Colonic mucosa (tissue), 4 donors: ENCODE results near the gene IFITM1. TPM values are rescaled to one million over a fixed set of nuclear protein-coding genes. Genes with fewer than 3 reads are reported as not detected.

Experiments
- DNase-seq: peaks from one replicate; pipeline ENCODE4 v3.0.0-alpha.2; 2020
- H3K27ac ChIP-seq: fragments of 200-600 bp; one replicate; pipeline ENCODE4 v1.8.0; 2021
- H3K27me3 ChIP-seq: fragments of 200-600 bp; one replicate; pipeline ENCODE4 v1.8.0; 2021
- H3K36me3 ChIP-seq: fragments of 200-600 bp; one replicate; pipeline ENCODE4 v1.8.0; 2021
- H3K4me1 ChIP-seq: fragments of 200-600 bp; one replicate; pipeline ENCODE4 v1.8.0; 2021; ENCODE audit warnings: mild to moderate bottlenecking
- H3K4me3 ChIP-seq: fragments of 200-600 bp; one replicate; pipeline ENCODE4 v1.8.0; 2021
- H3K9ac ChIP-seq, 2 donors: one replicate each; pipeline ENCODE4 v1.7.0; 2013; ENCODE audit warnings: control low read depth in 2 of 2, low read depth in 2 of 2, low read length in 2 of 2
- H3K9me3 ChIP-seq: fragments of 200-600 bp; one replicate; pipeline ENCODE4 v1.8.0; 2021
- CTCF ChIP-seq: fragments of 200-600 bp; IDR thresholded peaks from one replicate; pipeline ENCODE4 v1.8.0; 2022; ENCODE audit warnings: antibody characterized with exemption, mild to moderate bottlenecking
- intact Hi-C: fragments of 100-400 bp; cut with DNase I; formaldehyde crosslinking; loops from one replicate; pipeline ENCODE4 v1.14.1; 2022
- total RNA-seq, 2 donors: library from RNA; stranded (reverse); fragmentation: NEBNext Ultra II Directional in 1 of 2; extraction: Animal tissue kit (Norgen Biotek cat#: 25700) in 1 of 2; gene quantifications; one replicate each; pipeline ENCODE4 v1.2.1, GENCODE V29; 2021
- donor health status: healthy.
- donor health status: DM: no; HTN: no; CAD: no.
- donor health status: DM: no; HTN: no; CAD: no.

The IFITM1 gene
- total RNA-seq, 2 donors from 2014 or later, result 63.3 to 101 TPM

GRCh38 chr11:334264-334994 lies 20.6 kb downstream of the IFITM1 start:
- no peak for DNase-seq
- Histone ChIP-seq H3K36me3 (no peaks in the 10 kb centered on the region), H3K9me3 (no peaks in the 10 kb centered on the region), H3K9ac (no peak overlapping the region), H3K27me3 (no peaks in the 10 kb centered on the region), H3K4me1 (peaks cover 6% of the 10 kb centered on the region), H3K27ac (no peak overlapping the region), H3K4me3 (no peak overlapping the region)
- TF ChIP-seq CTCF, result no peak
- intact Hi-C loops, result no loop called here

- no peaks in the 10 kb centered on the region for H3K36me3 ChIP-seq
- H3K9me3 ChIP-seq, result no peaks in the 10 kb centered on the region
- H3K27ac ChIP-seq, result peak overlapping the region; percentile 44
- DNase-seq, result no peak
- intact Hi-C loops, result no loop called here
- no peak overlapping the region for H3K4me3 ChIP-seq
- H3K27me3 ChIP-seq, result no peaks in the 10 kb centered on the region
- H3K4me1 ChIP-seq, result peaks cover 6% of the 10 kb centered on the region
- H3K9ac ChIP-seq, result peak overlapping the region; percentile 3 to 14
- TF ChIP-seq CTCF, result no peak
Measured at GRCh38 chr11:335779-336658, 22.2 kb downstream of the IFITM1 start.

- Histone ChIP-seq H3K9me3 (no peaks in the 10 kb centered on the region), H3K27ac (peak overlapping the region; percentile 44), H3K4me3 (no peak overlapping the region), H3K4me1 (peaks cover 6% of the 10 kb centered on the region), H3K36me3 (no peaks in the 10 kb centered on the region), H3K9ac (peak overlapping the region in 1 of 2 donors; percentile 24), H3K27me3 (no peaks in the 10 kb centered on the region)
- no peak for DNase-seq
- TF ChIP-seq CTCF, result no peak
- intact Hi-C loops, result no loop called here
Measured at GRCh38 chr11:336659-337198, 22.9 kb downstream of the IFITM1 start.

GRCh38 chr11:337711-338110 lies 23.9 kb downstream of the IFITM1 start:
- no peak for TF ChIP-seq CTCF
- Histone ChIP-seq H3K9me3 (no peaks in the 10 kb centered on the region), H3K4me1 (peaks cover 6% of the 10 kb centered on the region), H3K4me3 (no peak overlapping the region), H3K27ac (no peak overlapping the region), H3K36me3 (no peaks in the 10 kb centered on the region), H3K9ac (no peak overlapping the region), H3K27me3 (no peaks in the 10 kb centered on the region)
- no peak for DNase-seq
- intact Hi-C loops, result no loop called here

- peaks cover 6% of the 10 kb centered on the region for H3K4me1 ChIP-seq
- no peak overlapping the region for H3K9ac ChIP-seq
- H3K27ac ChIP-seq, result no peak overlapping the region
- no peaks in the 10 kb centered on the region for H3K36me3 ChIP-seq
- no peaks in the 10 kb centered on the region for H3K27me3 ChIP-seq
- intact Hi-C loops, result no loop called here
- no peaks in the 10 kb centered on the region for H3K9me3 ChIP-seq
- no peak overlapping the region for H3K4me3 ChIP-seq
- no peak for TF ChIP-seq CTCF
- no peak for DNase-seq
Measured at GRCh38 chr11:339963-340362, 26.1 kb downstream of the IFITM1 start.
